ENCODE results near the gene SHH.

- no peak for TF ChIP-seq ZFX (IDR thresholded peaks at IDR 0.05)
- TF ChIP-seq, protein P1, sequence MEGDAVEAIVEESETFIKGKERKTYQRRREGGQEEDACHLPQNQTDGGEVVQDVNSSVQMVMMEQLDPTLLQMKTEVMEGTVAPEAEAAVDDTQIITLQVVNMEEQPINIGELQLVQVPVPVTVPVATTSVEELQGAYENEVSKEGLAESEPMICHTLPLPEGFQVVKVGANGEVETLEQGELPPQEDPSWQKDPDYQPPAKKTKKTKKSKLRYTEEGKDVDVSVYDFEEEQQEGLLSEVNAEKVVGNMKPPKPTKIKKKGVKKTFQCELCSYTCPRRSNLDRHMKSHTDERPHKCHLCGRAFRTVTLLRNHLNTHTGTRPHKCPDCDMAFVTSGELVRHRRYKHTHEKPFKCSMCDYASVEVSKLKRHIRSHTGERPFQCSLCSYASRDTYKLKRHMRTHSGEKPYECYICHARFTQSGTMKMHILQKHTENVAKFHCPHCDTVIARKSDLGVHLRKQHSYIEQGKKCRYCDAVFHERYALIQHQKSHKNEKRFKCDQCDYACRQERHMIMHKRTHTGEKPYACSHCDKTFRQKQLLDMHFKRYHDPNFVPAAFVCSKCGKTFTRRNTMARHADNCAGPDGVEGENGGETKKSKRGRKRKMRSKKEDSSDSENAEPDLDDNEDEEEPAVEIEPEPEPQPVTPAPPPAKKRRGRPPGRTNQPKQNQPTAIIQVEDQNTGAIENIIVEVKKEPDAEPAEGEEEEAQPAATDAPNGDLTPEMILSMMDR (conservative IDR thresholded peaks at IDR 0.05), result no peak
Measured at GRCh38 chr7:155763122-155763521, 49.1 kb downstream of the SHH start.

Measured in C4-2B (cell line).